C4-2B (cell line): ENCODE measurements around the gene EPHB3.
A peak's percentile ranks its signal among the peaks of the same experiment; 100 is the strongest.

Source experiments
- H3K27ac ChIP-seq: fragments of 450-650 bp; 2 replicates; pipeline ENCODE4 v1.5.1; 2017
- CTCF ChIP-seq: fragments of 450-650 bp; conservative IDR thresholded peaks from 2 replicates; pipeline ENCODE4 v1.5.1; 2017; ENCODE audit warnings: mild to moderate bottlenecking
- ZFX ChIP-seq: fragments of 450-650 bp; IDR thresholded peaks from 2 replicates; pipeline ENCODE4 v1.6.1; 2017

EPHB3 gene

GRCh38 chr3:184539801-184540435, 21.7 kb upstream of the EPHB3 start:
- TF ChIP-seq ZFX (no peak), CTCF (no peak)
- H3K27ac ChIP-seq, result no peak overlapping the region

GRCh38 chr3:184540777-184541681, 20.6 kb upstream of the EPHB3 start:
- no peak overlapping the region for H3K27ac ChIP-seq
- peak; percentile 99 for TF ChIP-seq CTCF
- no peak for TF ChIP-seq ZFX

- no peak for TF ChIP-seq CTCF
- no peak for TF ChIP-seq ZFX
Observed at GRCh38 chr3:184541886-184542562, 19.6 kb upstream of the EPHB3 start.

GRCh38 chr3:184542577-184542976, 19.0 kb upstream of the EPHB3 start:
- TF ChIP-seq ZFX (no peak), CTCF (no peak)
- no peak overlapping the region for H3K27ac ChIP-seq

More at GRCh38 chr3:184541886-184542562, 19.6 kb upstream of the EPHB3 start:
- H3K27ac ChIP-seq, result no peak overlapping the region

GRCh38 chr3:184543256-184543655, 18.3 kb upstream of the EPHB3 start:
- no peak overlapping the region for H3K27ac ChIP-seq
- TF ChIP-seq ZFX, result no peak
- TF ChIP-seq CTCF, result no peak

GRCh38 chr3:184543843-184544512, 17.6 kb upstream of the EPHB3 start:
- no peak overlapping the region for H3K27ac ChIP-seq
- no peak for TF ChIP-seq ZFX
- TF ChIP-seq CTCF, result peak; percentile 96
